ENCODE results near the gene TRABD2B. TPM values are rescaled to one million over a fixed set of nuclear protein-coding genes. Genes with fewer than 3 reads are reported as not detected.
A peak's percentile ranks its signal among the peaks of the same experiment; 100 is the strongest.

The TRABD2B gene
- total RNA-seq, 1 experiment from 2014 or later = not detected

DNA sequence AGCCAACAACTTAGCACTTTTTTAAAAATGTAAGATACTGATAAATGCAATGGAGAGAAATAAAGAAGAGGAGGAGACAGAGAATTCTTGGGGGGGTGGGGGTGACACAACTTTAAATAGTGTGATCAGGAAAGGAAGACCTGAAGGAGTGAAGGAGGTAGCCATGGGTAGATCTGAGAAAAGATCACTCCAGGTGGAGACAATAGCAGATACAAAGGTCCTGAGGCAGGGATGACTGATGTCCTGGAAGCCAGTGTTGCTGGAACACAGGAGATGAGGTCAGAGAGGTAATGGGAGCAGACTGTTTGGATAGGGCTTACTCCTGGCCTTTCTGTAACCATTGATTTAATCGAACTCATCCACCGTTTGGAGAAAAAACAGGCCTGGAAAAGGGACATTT is 24.6 kb upstream of the TRABD2B start:
- no peak for DNase-seq (ENCODE audit: low read depth)

DNA sequence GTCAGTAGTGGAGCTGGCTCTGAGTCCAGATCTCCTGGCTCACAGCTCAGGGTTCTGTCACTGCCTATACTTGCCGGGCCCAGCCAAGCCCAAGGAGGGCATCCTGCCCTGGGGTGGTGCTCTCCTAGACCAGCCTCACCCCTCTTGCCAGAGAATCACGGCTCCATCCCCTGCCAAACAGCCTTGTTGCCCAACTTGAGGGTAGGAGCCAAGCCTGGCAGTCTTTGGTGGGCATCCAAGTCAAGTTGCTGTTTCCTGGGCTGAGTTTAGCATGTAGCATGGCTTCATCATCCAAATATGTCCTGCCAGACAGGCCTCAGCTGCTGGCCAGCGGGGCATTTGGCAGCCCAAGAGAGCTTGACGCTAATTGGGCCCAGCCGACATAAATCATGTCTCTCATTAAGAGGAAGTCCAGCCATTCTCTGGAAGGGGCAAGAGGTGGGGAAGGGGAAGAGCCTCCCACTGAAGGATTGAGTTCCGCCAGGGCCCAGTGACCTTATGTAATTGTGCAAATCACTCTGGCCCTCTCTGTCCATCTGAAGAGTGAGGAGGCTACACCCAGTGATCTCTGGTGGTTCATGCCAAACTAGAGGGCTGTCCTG is 22.6 kb upstream of the TRABD2B start:
- DNase-seq (ENCODE audit: low read depth) = no peak

DNA sequence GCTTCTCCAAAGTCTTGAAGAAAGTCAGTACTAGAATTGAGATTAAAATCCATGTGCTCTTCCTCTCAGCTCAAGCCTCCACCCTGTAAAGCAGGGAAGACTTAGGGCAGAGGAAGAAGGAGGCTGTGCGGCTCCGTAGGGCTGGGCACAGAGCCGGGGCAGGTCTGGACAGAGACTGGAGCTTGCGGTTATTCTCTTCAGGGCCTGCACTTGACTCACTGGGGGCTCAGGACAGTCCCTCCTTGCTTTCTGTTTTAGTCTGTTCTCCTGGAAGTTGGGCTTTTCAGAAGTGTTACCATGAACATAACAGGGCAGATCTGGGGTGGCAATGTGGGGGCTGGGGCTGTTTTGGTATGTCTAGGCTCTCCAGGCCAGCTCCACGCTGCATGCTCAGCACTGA is 21.6 kb upstream of the TRABD2B start:
- no peak for DNase-seq (ENCODE audit: low read depth)

GRCh38 chr1:48017716-48018115 is 20.5 kb upstream of the TRABD2B start:
- DNase-seq (ENCODE audit: low read depth) = no peak

GRCh38 chr1:48016515-48016914 is 19.3 kb upstream of the TRABD2B start:
- no peak for DNase-seq (ENCODE audit: low read depth)

DNA sequence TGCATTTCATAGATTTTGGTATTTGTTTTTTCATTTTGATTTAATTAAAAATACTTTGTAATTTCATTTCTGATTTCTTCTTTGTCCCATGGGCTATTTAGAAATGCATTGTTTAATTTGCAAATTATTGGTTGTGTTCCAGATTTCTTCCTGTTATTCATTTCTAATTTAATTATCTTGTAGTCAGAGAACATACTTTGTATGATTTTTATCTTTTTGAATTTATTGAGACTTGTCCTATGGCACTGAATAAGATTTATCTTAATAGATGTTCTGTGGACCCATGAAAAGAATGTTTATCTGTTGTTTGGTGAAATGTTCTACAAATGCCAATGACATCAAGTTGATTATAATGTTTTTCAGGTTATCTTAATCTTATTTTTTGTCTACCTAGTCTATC is 16.1 kb upstream of the TRABD2B start:
- DNase-seq (ENCODE audit: low read depth) = no peak

GRCh38 chr1:48007047-48007446 is 9.9 kb upstream of the TRABD2B start:
- peak; percentile 57 for DNase-seq (ENCODE audit: low read depth)

GRCh38 chr1:48006264-48006663 is 9.1 kb upstream of the TRABD2B start:
- DNase-seq (ENCODE audit: low read depth) = no peak

- no peak for DNase-seq (ENCODE audit: low read depth)
Observed at GRCh38 chr1:48005253-48006117, 8.3 kb upstream of the TRABD2B start.

- no peak for DNase-seq (ENCODE audit: low read depth)
Observed at GRCh38 chr1:48003741-48004531, 6.8 kb upstream of the TRABD2B start.

DNA sequence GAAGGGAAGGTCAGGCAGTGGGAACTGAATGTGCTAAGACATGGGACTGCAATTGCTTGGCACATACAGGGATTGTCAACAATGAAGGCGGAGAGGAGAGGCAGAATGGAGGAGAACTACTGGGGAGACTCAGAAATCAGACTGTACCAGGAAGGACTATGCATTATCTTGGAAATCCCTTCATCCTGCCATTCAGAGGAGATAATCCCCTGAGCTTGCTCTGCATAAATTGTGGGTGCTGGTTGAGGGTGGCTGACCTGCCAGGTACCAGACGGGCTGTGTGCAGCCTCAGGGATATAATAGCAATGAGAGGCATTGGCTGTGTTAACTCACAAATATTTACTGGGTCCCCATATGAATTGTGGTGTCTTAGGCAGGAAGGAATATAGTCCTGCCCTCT is 5.0 kb upstream of the TRABD2B start:
- DNase-seq (ENCODE audit: low read depth) = no peak

DNA sequence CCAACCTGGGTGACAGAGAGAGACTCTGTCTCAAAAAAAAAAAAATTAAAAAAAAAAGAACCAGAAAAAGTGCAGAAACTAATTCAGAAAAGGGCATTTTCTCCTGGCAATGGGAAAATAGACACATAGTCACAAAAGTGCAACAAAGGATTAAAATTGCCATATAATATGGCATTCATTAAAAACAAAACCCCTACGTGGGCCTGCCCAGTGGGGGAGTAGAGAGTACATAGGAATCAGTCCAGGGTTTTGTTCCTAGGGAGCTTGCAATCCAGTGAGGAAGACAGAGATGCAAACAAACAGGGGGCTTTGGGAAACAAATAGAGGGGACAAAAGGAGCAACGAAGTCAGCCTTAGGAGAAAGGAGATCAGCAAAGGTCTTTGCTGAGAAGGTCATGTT is 4.5 kb upstream of the TRABD2B start:
- DNase-seq (ENCODE audit: low read depth) = no peak

DNA sequence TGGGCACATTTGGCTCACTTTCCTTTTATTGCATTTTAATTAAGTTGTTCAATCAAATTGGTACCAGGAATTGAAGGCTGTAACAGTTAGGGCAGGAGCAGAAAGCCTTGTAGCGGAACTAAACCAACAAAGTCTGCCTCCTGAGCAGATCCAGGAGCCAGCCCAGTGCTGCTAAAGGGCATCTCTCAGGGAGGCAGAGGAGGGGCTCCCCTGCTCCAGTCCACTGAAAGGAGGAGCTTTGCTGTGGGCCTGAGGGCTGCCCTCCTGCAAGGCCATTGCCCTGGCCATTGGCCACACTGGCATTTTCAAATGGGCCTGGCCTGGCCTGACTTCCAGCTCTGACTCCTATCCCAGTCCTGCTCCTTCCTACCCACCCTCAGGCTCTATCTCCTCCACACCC is 3.7 kb upstream of the TRABD2B start:
- DNase-seq (ENCODE audit: low read depth) = no peak

DNA sequence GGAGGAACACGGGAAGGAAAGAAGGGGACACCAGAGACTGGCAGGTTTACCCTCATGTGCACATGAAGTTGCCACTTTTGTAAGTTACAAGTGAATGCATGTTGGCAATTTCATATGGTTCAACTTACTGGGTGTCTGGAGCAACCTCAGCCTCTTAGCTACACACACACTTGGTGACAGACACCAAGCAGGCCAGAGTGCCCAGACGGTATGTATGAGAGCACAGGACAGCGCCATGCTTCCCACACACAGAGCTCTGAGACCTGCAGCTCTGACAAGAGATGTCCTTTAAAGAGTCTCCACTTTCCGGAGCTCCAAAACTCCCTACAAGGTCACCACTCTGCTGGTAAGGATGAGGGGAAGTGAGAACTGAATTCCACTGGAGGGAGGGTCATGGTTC is 1.9 kb upstream of the TRABD2B start:
- DNase-seq (ENCODE audit: low read depth) = no peak

DNA sequence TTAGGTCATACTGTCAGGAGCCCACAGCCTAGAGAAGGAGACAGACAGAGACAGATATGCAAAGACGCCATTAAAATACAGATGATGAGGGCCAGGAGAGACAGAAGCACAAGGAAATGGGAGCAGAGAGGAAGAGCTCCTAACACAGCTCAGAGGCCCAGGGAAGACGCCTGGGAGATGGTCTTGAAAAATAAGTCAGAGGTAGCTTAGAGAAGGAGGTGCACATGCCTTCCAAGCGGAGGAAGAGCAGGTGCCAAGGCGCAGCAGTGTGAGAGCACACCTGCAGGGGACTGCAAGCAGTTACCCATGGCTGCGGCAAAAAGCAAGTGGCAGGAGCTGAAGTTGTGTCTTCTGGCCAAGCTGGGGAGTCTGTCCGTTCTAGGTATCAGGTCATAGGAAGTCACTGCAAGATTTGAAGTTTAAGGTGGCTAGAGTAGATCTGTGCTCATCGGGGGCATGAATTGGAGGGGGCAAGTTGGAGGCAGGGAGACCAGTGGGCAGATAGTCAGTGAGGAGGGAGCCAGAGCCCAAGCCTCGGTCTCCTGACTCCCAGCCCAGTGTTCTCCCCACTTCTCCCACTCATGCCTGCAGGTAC is 1.3 kb upstream of the TRABD2B start:
- DNase-seq (ENCODE audit: low read depth) = no peak

- DNase-seq (ENCODE audit: low read depth) = peak; percentile 41
Observed at GRCh38 chr1:47996406-47997226, 569 bp downstream of the TRABD2B start.

DNA sequence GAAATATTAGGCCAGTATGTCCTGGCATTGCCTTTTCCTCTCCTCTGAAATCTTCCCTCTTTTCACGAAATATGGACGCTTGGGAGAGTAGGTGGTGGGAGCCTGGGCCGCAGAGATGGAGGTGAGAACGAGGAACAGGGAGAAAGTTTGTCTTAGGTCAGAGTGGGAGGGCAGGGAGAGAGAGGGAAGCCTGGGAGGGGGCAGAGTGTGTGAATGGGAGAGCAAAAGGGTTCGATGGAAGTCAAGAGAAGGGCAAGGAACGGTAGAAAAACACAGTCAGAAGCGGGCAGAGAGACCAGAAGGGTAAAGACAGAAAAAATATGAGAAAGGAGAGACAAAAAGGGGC is 1.2 kb downstream of the TRABD2B start:
- DNase-seq (ENCODE audit: low read depth) = no peak

DNA sequence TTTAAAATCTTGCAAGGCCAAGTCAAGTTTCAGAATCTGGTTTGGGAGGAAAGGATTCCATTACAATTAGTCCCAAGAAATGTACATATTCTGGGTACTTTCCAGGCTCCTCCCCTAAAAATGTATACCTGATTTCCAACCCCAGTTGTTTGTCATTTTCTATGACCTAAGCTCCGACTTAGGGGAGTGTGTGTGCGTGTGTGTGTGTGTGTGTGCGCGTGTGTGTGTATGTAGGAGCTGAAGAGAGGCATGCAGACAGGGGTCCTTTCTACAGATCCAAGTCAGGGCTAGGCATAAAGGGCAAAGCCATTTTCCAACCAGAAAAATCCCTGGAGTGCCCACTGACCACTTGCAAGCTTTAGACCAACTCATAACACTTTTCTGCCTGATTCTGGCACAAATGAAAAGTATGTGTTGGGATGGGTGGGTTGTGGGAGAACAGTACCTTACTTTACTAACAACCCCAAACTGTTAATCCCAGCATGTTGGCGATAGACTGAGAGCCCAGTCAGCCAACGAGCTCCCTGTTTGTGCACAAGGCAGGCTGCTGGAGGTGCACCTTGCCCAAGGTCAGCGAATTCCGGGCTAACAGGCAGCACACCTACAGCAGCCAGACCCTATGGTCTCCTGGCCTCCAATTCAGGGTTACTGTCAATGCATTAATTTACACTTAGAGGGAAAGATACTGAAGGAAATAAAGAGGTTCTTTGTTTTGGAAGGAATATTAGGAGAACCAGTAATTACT is 1.7 kb downstream of the TRABD2B start:
- DNase-seq (ENCODE audit: low read depth) = no peak

DNA sequence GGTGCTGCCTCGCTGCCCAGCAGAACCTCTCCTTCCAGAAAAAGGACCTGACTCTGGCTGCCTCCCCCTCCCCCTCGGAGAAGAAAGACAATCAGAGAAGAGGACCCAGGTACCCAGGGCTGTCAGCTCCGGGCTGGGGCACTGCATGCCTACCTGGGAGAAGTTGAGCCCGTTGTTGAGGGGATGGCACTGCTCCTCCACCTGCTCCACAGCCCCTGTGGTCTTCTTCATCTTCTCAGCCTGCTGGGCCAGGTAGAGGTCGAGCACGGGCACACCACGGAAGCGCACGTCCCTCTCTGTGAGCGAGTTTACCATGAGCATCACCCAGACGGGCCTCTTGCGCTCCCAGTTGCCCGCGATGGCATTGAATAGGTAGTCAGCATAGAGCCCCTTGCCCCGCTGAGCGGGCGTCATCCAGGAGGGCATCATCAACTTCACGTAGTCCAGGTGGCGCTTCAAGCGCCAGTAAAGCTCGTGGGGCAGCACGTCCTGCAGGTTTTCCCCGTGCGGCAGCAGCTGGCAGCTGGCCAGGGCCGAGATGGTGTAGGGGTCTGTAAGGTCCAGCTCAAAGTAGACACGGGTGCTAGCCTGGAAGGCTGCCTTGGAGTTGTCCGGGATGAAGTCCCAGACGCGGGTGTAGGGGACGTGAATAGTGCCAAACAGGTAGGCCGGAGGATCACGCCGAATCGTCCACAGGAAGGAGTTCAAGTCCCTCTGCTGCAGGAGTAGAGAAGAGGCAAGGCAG is 3.1 kb downstream of the TRABD2B start:
- no peak for DNase-seq (ENCODE audit: low read depth)

- DNase-seq (ENCODE audit: low read depth) = no peak
Observed at GRCh38 chr1:47993416-47993740, 3.8 kb downstream of the TRABD2B start.
